GM12878 (cell line): Measurements from ENCODE around the gene OPRL1. TPM values are rescaled to one million over a fixed set of nuclear protein-coding genes. Genes with fewer than 3 reads are reported as not detected.
A peak's percentile ranks its signal among the peaks of the same experiment; 100 is the strongest.

Source experiments
- BHLHE40 ChIP-seq, 2 experiments: fragments of 450-650 bp in 1 of 2; IDR thresholded peaks; 2 replicates each; pipeline ENCODE4 v1.6.1; 2011 to 2017; ENCODE audit warnings: low read depth in 2 of 2, borderline replicate concordance in 1 of 2, improper control_type of control experiment in 1 of 2, low read length in 1 of 2, mild to moderate bottlenecking in 1 of 2
- CBX5 ChIP-seq: sonication (generic); IDR thresholded peaks from 2 replicates; pipeline ENCODE4 v1.6.1; 2016; ENCODE audit warnings: low read depth, moderate library complexity, mild to moderate bottlenecking, inconsistent platforms
- CREB1 ChIP-seq: IDR thresholded peaks from 2 replicates; pipeline ENCODE4 v1.6.1; 2012; ENCODE audit warnings: low read depth, mild to moderate bottlenecking, inconsistent platforms
- DPF2 ChIP-seq: fragments of 450-650 bp; IDR thresholded peaks from 2 replicates; pipeline ENCODE4 v1.6.1; 2017; ENCODE audit warnings: mild to moderate bottlenecking
- JUNB ChIP-seq: IDR thresholded peaks from 2 replicates; pipeline ENCODE4 v1.6.1; 2016; ENCODE audit warnings: antibody characterized with exemption, mild to moderate bottlenecking
- MEF2A ChIP-seq: IDR thresholded peaks from 2 replicates; pipeline ENCODE4 v1.6.1; 2011; ENCODE audit warnings: low read depth, mild to moderate bottlenecking, low read length, moderate library complexity; ENCODE audit not compliant: insufficient read depth
- MEF2B ChIP-seq: fragments of 450-650 bp; IDR thresholded peaks from 2 replicates; pipeline ENCODE4 v1.6.1; 2018; ENCODE audit warnings: mild to moderate bottlenecking, moderate library complexity; ENCODE audit not compliant: partially characterized antibody, poor library complexity, severe bottlenecking
- NKRF ChIP-seq: fragments of 450-650 bp; conservative IDR thresholded peaks from 2 replicates; pipeline ENCODE4 v1.6.1; 2017; ENCODE audit warnings: mild to moderate bottlenecking, moderate library complexity
- PRDM15 ChIP-seq: fragments of 450-650 bp; formaldehyde crosslinking; IDR thresholded peaks from 2 replicates; pipeline ENCODE4 v1.4.0; 2020; ENCODE audit warnings: mild to moderate bottlenecking, moderate library complexity
- RUNX3 ChIP-seq: IDR thresholded peaks from 2 replicates; pipeline ENCODE4 v1.6.1; 2012; ENCODE audit warnings: low read length, inconsistent platforms
- SKIL ChIP-seq: fragments of 450-650 bp; IDR thresholded peaks from 2 replicates; pipeline ENCODE4 v1.6.1; 2017; ENCODE audit warnings: mild to moderate bottlenecking, low read depth, inconsistent platforms; ENCODE audit not compliant: poor library complexity, severe bottlenecking
- STAT1 ChIP-seq: fragments of 450-650 bp; conservative IDR thresholded peaks from 2 replicates; pipeline ENCODE4 v1.6.1; 2014; ENCODE audit warnings: antibody characterized with exemption, mild to moderate bottlenecking
- STAT3 ChIP-seq: IDR thresholded peaks from 2 replicates; pipeline ENCODE4 v1.6.1; 2011; ENCODE audit warnings: low read depth, low read length, improper control_type of control experiment
- SUPT20H ChIP-seq: IDR thresholded peaks from 2 replicates; pipeline ENCODE4 v1.6.1; 2011; ENCODE audit warnings: low read depth, mild to moderate bottlenecking, low read length, moderate library complexity, borderline replicate concordance; ENCODE audit not compliant: control insufficient read depth
- TCF12 ChIP-seq: IDR thresholded peaks from 2 replicates; pipeline ENCODE4 v1.6.1; 2011; ENCODE audit warnings: low read depth, mild to moderate bottlenecking, low read length
- TCF3 ChIP-seq: IDR thresholded peaks from 2 replicates; pipeline ENCODE4 v1.6.1; 2012; ENCODE audit warnings: low read depth, mild to moderate bottlenecking, low read length, borderline replicate concordance; ENCODE audit not compliant: insufficient read depth
- TCF7 ChIP-seq: IDR thresholded peaks from 2 replicates; pipeline ENCODE4 v1.6.1; 2014; ENCODE audit warnings: antibody characterized with exemption, borderline replicate concordance
- USF2 ChIP-seq: IDR thresholded peaks from 2 replicates; pipeline ENCODE4 v1.6.1; 2011; ENCODE audit warnings: low read depth, low read length, improper control_type of control experiment, borderline replicate concordance
- ZBED1 ChIP-seq: IDR thresholded peaks from 2 replicates; pipeline ENCODE4 v1.6.1; 2016; ENCODE audit warnings: borderline replicate concordance
- ZNF207 ChIP-seq: fragments of 450-650 bp; IDR thresholded peaks from 2 replicates; pipeline ENCODE4 v1.6.1; 2014; ENCODE audit warnings: antibody characterized with exemption, mild to moderate bottlenecking, borderline replicate concordance
- ZNF274 ChIP-seq: IDR thresholded peaks from one replicate; pipeline ENCODE4 v1.8.0; 2011; ENCODE audit not compliant: insufficient read length, insufficient read depth
- polyA plus RNA-seq, 11 experiments: library from polyadenylated mRNA; depleted of rRNA in 4 of 11; unstranded in 6 of 11; stranded (reverse) in 5 of 11; fragments of >200 nt; fragmentation: Nextera tagmentation in 4 of 11; fragmentation: Illumina TruSeq in 1 of 11; extraction: Ambion mirVana in 4 of 11; extraction: Trizol in 1 of 11; gene quantifications; 1 replicate in 1 of 11; 2 replicates in 10 of 11; pipeline versions ENCODE4 v1.2.1 to v1.2.3, GENCODE V29; 2011 to 2016; ENCODE audit warnings: inconsistent platforms in 2 of 11, missing spikeins in 2 of 11, low read depth in 1 of 11
- total RNA-seq, 4 experiments: library from RNA; depleted of rRNA in 3 of 4; stranded (reverse); fragments of >200 nt in 3 of 4; fragmentation: Illumina TruSeq in 1 of 4; extraction: Trizol in 1 of 4; gene quantifications; 2 replicates each; pipeline versions ENCODE4 v1.2.1 to v1.2.3, GENCODE V29; 2013 to 2021

Gene OPRL1
- total and polyA plus RNA-seq, 10 of the 15 experiments (the other 5 are each of a cell fraction or from before 2014, with no cell fraction given) = 0.04 to 0.41 (median 0.24) TPM; not detected in 1

- no peak for TF ChIP-seq PRDM15 (CRISPR knock-in tag)
- TF ChIP-seq NKRF = peak; percentile 83
- no peak for TF ChIP-seq MEF2B
- no peak for TF ChIP-seq MEF2A
- TF ChIP-seq TCF3 = 0 out of 2 replicates have a peak, but pooled peaks have one; percentile 15
- TF ChIP-seq DPF2 = 0 out of 2 replicates have a peak, but pooled peaks have one; percentile 40
- TF ChIP-seq USF2 = no peak
- peak; percentile 70 for TF ChIP-seq RUNX3
- TF ChIP-seq ZNF207 = no peak; the same call in 1 of the 2 replicates
- TF ChIP-seq JUNB = no peak
- TF ChIP-seq ZNF274 = no peak
- TF ChIP-seq SKIL = no peak
- no peak for TF ChIP-seq TCF12
- TF ChIP-seq CBX5 = no peak
- no peak for TF ChIP-seq STAT3
- TF ChIP-seq ZBED1 = no peak
- TF ChIP-seq BHLHE40 (IDR thresholded peaks at IDR 0.05; ENCODE audit: borderline replicate concordance in 1 of 2, low read depth in 2 of 2, low read length in 1 of 2) = peak; percentile 38 to 76; a peak in 3 of 4 replicates
- TF ChIP-seq SUPT20H = no peak
- TF ChIP-seq STAT1 = peak; percentile 88; the same call in 1 of the 2 replicates
- no peak for TF ChIP-seq TCF7
- TF ChIP-seq CREB1 = peak; percentile 84
These were observed 17.1 kb upstream of the OPRL1 start, which contains the start of gene TCEA2 (continued) for GRCh38 chr20:64062596-64063388.
